ENCODE measurements around the gene GKN2.
A peak's percentile ranks its signal among the peaks of the same experiment; 100 is the strongest.

The GKN2 gene

DNA sequence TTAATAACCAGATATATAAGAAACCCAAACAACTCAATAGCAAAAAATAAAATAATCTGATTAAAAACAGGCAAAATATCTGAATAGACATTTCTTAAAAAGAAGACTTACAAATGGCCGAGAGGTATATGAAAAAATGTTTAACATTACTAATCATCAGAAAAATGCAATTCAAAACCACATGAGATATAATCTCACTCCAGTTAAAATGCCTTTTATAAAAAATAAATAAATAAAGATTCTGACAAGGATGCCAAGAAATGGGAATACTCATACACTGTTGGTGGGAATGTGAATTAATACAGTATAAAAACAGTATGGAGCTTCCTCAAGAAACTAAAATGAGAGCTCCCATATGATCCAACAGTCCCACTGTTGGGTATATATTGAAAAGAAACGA lies 47.6 kb downstream of the GKN2 start (continued):
- TF ChIP-seq ZBTB48 (tag by site-specific recombination; IDR thresholded peaks at IDR 0.05) (no peak), ZNF623 (tag by site-specific recombination; IDR thresholded peaks at IDR 0.05) (no peak), ZNF677 (tag by site-specific recombination; IDR thresholded peaks at IDR 0.05) (no peak), ZNF37A (tag by site-specific recombination; IDR thresholded peaks at IDR 0.05) (no peak), REPIN1 (tag by site-specific recombination; IDR thresholded peaks at IDR 0.05; ENCODE audit: low read depth) (no peak), ZNF658 (tag by site-specific recombination; IDR thresholded peaks at IDR 0.05) (no peak), ZNF654 (tag by site-specific recombination; IDR thresholded peaks at IDR 0.05; ENCODE audit: low read depth) (no peak), ZNF266 (tag by site-specific recombination; IDR thresholded peaks at IDR 0.05; ENCODE audit: low read depth) (no peak)
- TF ChIP-seq, protein P1, sequence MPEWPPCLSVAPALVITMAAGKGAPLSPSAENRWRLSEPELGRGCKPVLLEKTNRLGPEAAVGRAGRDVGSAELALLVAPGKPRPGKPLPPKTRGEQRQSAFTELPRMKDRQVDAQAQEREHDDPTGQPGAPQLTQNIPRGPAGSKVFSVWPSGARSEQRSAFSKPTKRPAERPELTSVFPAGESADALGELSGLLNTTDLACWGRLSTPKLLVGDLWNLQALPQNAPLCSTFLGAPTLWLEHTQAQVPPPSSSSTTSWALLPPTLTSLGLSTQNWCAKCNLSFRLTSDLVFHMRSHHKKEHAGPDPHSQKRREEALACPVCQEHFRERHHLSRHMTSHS (tag by site-specific recombination; IDR thresholded peaks at IDR 0.05): no peak

DNA sequence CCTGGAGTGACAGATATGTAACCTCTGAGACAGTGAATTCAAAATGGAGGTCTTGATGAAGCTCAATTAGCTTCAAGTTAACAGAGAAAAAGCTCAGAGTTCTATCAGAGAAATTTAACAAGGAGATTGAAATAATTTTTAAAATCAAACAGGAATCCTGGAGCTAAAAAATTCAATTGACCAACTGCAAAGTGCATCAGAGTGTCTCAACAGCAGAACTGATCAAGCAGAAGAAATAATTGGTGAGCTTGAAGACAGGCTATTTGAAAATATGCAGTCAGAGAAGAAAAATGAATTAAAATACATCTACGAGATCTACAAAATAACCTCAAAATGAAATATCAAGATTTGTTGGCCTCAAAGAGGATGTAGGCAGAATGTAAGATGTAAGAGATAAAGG lies 51.1 kb downstream of the GKN2 start:
- TF ChIP-seq ZNF112 (tag by site-specific recombination; IDR thresholded peaks at IDR 0.05): no peak
- TF ChIP-seq, protein P2, sequence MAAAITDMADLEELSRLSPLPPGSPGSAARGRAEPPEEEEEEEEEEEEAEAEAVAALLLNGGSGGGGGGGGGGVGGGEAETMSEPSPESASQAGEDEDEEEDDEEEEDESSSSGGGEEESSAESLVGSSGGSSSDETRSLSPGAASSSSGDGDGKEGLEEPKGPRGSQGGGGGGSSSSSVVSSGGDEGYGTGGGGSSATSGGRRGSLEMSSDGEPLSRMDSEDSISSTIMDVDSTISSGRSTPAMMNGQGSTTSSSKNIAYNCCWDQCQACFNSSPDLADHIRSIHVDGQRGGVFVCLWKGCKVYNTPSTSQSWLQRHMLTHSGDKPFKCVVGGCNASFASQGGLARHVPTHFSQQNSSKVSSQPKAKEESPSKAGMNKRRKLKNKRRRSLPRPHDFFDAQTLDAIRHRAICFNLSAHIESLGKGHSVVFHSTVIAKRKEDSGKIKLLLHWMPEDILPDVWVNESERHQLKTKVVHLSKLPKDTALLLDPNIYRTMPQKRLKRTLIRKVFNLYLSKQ (tag by site-specific recombination; IDR thresholded peaks at IDR 0.05; ENCODE audit: borderline replicate concordance): no peak
- TF ChIP-seq ZFP69B (tag by site-specific recombination; IDR thresholded peaks at IDR 0.05): no peak
- TF ChIP-seq, protein P3, sequence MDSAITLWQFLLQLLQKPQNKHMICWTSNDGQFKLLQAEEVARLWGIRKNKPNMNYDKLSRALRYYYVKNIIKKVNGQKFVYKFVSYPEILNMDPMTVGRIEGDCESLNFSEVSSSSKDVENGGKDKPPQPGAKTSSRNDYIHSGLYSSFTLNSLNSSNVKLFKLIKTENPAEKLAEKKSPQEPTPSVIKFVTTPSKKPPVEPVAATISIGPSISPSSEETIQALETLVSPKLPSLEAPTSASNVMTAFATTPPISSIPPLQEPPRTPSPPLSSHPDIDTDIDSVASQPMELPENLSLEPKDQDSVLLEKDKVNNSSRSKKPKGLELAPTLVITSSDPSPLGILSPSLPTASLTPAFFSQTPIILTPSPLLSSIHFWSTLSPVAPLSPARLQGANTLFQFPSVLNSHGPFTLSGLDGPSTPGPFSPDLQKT (IDR thresholded peaks at IDR 0.05; ENCODE audit: borderline replicate concordance, low read depth, low read length): no peak
- TF ChIP-seq, protein P4, sequence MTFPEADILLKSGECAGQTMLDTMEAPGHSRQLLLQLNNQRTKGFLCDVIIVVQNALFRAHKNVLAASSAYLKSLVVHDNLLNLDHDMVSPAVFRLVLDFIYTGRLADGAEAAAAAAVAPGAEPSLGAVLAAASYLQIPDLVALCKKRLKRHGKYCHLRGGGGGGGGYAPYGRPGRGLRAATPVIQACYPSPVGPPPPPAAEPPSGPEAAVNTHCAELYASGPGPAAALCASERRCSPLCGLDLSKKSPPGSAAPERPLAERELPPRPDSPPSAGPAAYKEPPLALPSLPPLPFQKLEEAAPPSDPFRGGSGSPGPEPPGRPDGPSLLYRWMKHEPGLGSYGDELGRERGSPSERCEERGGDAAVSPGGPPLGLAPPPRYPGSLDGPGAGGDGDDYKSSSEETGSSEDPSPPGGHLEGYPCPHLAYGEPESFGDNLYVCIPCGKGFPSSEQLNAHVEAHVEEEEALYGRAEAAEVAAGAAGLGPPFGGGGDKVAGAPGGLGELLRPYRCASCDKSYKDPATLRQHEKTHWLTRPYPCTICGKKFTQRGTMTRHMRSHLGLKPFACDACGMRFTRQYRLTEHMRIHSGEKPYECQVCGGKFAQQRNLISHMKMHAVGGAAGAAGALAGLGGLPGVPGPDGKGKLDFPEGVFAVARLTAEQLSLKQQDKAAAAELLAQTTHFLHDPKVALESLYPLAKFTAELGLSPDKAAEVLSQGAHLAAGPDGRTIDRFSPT (tag by site-specific recombination; IDR thresholded peaks at IDR 0.05): no peak
- peak; percentile 80 for TF ChIP-seq SETDB1 (IDR thresholded peaks at IDR 0.05; ENCODE audit: insufficient read length, low read length)
- no peak for TF ChIP-seq ZNF571 (tag by site-specific recombination; IDR thresholded peaks at IDR 0.05)
- TF ChIP-seq ZNF585B (tag by site-specific recombination; IDR thresholded peaks at IDR 0.05): no peak
- Histone ChIP-seq H3K27ac (ENCODE audit: extremely low read depth, low read depth, low read length) (no peak overlapping the region), H3K36me3 (ENCODE audit: control insufficient read depth in 2 of 2, insufficient read depth in 1 of 2, low read length in 2 of 2) (no peaks in the 10 kb centered on the region), H3K4me1 (ENCODE audit: control insufficient read depth, insufficient read depth, low read length) (no peaks in the 10 kb centered on the region), H3K4me3 (ENCODE audit: low read depth, low read length) (no peak overlapping the region), H3K9me3 (ENCODE audit: control insufficient read depth, insufficient read depth, low read depth, low read length) (no peaks in the 10 kb centered on the region)
- ChIA-PET CTCF (interaction anchor here (0.5 to 3.7 kb wide), 8 partner anchors 13 to 699 kb away, joined by 3 to 21 read pairs (median 4); no protein-coding TSS in a partner anchor), POLR2A (no interaction called here)

DNA sequence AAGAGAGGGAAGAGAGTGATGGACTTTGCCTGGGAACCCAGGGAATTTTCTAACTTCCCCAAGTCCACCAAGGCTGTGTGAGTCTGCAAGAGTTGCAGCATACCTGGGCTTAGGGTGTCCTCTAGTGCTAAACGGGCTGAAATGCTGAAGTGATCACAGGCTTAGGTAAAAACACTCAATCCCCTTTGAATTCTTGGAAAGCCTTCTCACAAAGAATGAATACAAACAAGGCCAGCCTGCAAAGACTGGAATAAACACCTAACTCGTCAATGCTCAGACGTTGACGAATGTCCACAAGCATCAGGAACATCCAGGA lies 51.5 kb downstream of the GKN2 start:
- Histone ChIP-seq H3K4me1 (ENCODE audit: control insufficient read depth, insufficient read depth, low read length) (no peaks in the 10 kb centered on the region), H3K9me3 (ENCODE audit: control insufficient read depth, insufficient read depth, low read depth, low read length) (no peaks in the 10 kb centered on the region), H3K4me3 (ENCODE audit: low read depth, low read length) (no peak overlapping the region), H3K27ac (ENCODE audit: extremely low read depth, low read depth, low read length) (no peak overlapping the region), H3K36me3 (ENCODE audit: control insufficient read depth in 2 of 2, insufficient read depth in 1 of 2, low read length in 2 of 2) (no peaks in the 10 kb centered on the region)
- no peak for TF ChIP-seq ZNF561 (tag by site-specific recombination; IDR thresholded peaks at IDR 0.05; ENCODE audit: borderline replicate concordance)
- TF ChIP-seq ZNF239 (tag by site-specific recombination; IDR thresholded peaks at IDR 0.05): no peak
- TF ChIP-seq, protein P5, sequence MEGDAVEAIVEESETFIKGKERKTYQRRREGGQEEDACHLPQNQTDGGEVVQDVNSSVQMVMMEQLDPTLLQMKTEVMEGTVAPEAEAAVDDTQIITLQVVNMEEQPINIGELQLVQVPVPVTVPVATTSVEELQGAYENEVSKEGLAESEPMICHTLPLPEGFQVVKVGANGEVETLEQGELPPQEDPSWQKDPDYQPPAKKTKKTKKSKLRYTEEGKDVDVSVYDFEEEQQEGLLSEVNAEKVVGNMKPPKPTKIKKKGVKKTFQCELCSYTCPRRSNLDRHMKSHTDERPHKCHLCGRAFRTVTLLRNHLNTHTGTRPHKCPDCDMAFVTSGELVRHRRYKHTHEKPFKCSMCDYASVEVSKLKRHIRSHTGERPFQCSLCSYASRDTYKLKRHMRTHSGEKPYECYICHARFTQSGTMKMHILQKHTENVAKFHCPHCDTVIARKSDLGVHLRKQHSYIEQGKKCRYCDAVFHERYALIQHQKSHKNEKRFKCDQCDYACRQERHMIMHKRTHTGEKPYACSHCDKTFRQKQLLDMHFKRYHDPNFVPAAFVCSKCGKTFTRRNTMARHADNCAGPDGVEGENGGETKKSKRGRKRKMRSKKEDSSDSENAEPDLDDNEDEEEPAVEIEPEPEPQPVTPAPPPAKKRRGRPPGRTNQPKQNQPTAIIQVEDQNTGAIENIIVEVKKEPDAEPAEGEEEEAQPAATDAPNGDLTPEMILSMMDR (tag by site-specific recombination; IDR thresholded peaks at IDR 0.05): peak; percentile 52
- ChIA-PET CTCF (interaction anchor here (0.5 to 3.7 kb wide), 9 partner anchors 13 to 699 kb away, joined by 3 to 21 read pairs (median 4); no protein-coding TSS in a partner anchor), POLR2A (no interaction called here)
